K562 (cell line): ENCODE data around the gene DNAJC17.

Experiments
- CTCF ChIP-seq, 3 experiments: IDR thresholded peaks in 2 of 3; conservative IDR thresholded peaks in 1 of 3; 2 replicates each; pipeline ENCODE4 v1.5.1; 2011 to 2012; ENCODE audit warnings: low read length in 3 of 3, mild to moderate bottlenecking in 3 of 3, control low read depth in 2 of 3, improper control_type of control experiment in 1 of 3, inconsistent platforms in 1 of 3, low read depth in 1 of 3, mixed read lengths in 1 of 3, moderate library complexity in 1 of 3; ENCODE audit not compliant: insufficient read depth in 2 of 3
- PCBP1 ChIP-seq: fragments of 200-400 bp; formaldehyde crosslinking; IDR thresholded peaks from 2 replicates; pipeline ENCODE4 v1.6.1; 2018; ENCODE audit warnings: mild to moderate bottlenecking, low read depth, low read length; ENCODE audit not compliant: poor library complexity, severe bottlenecking
- SAFB ChIP-seq: fragments of 200-400 bp; formaldehyde crosslinking; IDR thresholded peaks from 2 replicates; pipeline ENCODE4 v1.6.1; 2017; ENCODE audit warnings: low read depth, low read length, borderline replicate concordance
- ZNF175 ChIP-seq: fragments of 200-800 bp; sonication (Bioruptor generic); IDR thresholded peaks from 2 replicates; pipeline ENCODE4 v1.6.1; 2016; ENCODE audit warnings: low read depth, mild to moderate bottlenecking, missing genetic modification characterization, missing compliant biosample characterization

- TF ChIP-seq PCBP1 (no peak), ZNF175 (CRISPR knock-in tag) (no peak), CTCF (IDR thresholded peaks at IDR 0.05 in 2 of 3, conservative IDR thresholded peaks at IDR 0.05 in 1 of 3; ENCODE audit: insufficient read depth in 2 of 3, low read depth in 1 of 3, low read length in 3 of 3) (no peak), SAFB (no peak)
Observed at GRCh38 chr15:40775740-40776536, 31.3 kb downstream of the DNAJC17 start.
